Measurements from ENCODE around the gene CDKL2. TPM values are rescaled to one million over a fixed set of nuclear protein-coding genes. Genes with fewer than 3 reads are reported as not detected.

The CDKL2 gene
- total RNA-seq, 2 donors from 2014 or later: 0.37 to 1.3 TPM

DNA sequence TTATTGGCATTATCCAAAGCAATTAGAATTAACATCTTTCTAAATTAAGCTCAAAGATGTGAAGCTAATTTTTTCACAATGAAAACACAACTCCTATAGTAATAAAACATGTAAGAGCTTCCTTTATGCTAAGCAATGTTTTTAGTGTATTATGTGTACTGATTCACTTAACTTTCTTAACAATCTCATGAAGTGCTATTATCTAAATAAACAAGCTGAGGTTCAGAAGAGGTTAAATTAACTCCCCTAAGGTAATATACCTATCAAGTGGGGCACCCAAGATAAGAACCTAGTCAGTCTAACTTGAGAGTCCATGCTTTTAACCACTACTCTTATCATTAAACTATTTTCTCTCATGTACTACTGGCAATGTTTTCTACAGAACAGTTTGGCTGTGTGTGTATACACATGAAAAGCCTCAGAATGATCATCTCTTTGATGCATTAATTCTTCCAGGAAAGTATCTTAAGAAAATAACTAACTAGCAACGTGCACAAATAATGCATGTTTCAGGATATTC, 29.2 kb upstream of the CDKL2 start:
- 80 to 100% methylated on average over 1 of the region's 1 CpG for WGBS, 2 experiments (ENCODE audit: insufficient coverage in 1 of 2, insufficient read length in 1 of 2)
- Histone ChIP-seq H3K4me1 (ENCODE audit: control insufficient read depth, insufficient read depth, low read length) (no peaks in the 10 kb centered on the region), H3K9ac (ENCODE audit: extremely low read depth, low read length, poor library complexity, severe bottlenecking) (no peak overlapping the region), H3K36me3 (ENCODE audit: control insufficient read depth, insufficient read depth, low read length) (peaks cover 78% of the 10 kb centered on the region), H3K4me3 (ENCODE audit: low read length) (no peak overlapping the region), H3K27me3 (ENCODE audit: control insufficient read depth, insufficient read depth, low read length, poor library complexity, severe bottlenecking) (no peaks in the 10 kb centered on the region), H3K9me3 (ENCODE audit: control insufficient read depth, low read length) (no peaks in the 10 kb centered on the region), H3K27ac (ENCODE audit: low read depth, low read length) (no peak overlapping the region)
- Mint-ChIP-seq H3K36me3 (ENCODE audit: low read depth) (peaks cover 57% of the 10 kb centered on the region), H3K9me3 (no peaks in the 10 kb centered on the region), H3K27ac (no peak overlapping the region), H3K27me3 (ENCODE audit: insufficient read depth) (no peaks in the 10 kb centered on the region), H3K4me1 (peaks cover 6% of the 10 kb centered on the region), H3K4me3 (no peak overlapping the region)
- TF ChIP-seq, protein P1, sequence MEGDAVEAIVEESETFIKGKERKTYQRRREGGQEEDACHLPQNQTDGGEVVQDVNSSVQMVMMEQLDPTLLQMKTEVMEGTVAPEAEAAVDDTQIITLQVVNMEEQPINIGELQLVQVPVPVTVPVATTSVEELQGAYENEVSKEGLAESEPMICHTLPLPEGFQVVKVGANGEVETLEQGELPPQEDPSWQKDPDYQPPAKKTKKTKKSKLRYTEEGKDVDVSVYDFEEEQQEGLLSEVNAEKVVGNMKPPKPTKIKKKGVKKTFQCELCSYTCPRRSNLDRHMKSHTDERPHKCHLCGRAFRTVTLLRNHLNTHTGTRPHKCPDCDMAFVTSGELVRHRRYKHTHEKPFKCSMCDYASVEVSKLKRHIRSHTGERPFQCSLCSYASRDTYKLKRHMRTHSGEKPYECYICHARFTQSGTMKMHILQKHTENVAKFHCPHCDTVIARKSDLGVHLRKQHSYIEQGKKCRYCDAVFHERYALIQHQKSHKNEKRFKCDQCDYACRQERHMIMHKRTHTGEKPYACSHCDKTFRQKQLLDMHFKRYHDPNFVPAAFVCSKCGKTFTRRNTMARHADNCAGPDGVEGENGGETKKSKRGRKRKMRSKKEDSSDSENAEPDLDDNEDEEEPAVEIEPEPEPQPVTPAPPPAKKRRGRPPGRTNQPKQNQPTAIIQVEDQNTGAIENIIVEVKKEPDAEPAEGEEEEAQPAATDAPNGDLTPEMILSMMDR (conservative IDR thresholded peaks at IDR 0.05): no peak
- DNase-seq: no peak

DNA sequence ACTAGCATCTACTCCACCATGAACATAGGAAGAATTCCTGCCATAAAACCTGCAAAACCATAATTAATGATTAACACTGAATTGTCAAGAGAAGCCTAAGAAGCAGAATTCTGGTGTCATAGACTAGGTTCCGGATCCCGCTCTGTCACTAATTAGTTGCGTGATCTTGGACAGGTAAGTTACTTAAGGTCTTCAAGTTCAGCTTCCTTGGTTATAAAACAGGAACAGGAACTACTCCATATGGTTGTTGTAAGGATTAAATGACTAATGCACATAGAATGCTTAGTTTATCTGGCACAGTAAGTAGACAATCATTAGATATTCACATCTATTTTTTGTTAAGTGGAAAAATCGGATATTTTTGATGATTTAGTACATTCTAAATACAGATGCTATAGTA, 28.5 kb upstream of the CDKL2 start:
- Mint-ChIP-seq H3K4me3 (no peak overlapping the region), H3K27ac (no peak overlapping the region), H3K36me3 (ENCODE audit: low read depth) (peaks cover 61% of the 10 kb centered on the region), H3K4me1 (peaks cover 10% of the 10 kb centered on the region), H3K27me3 (ENCODE audit: insufficient read depth) (no peaks in the 10 kb centered on the region), H3K9me3 (no peaks in the 10 kb centered on the region)
- Histone ChIP-seq H3K27ac (ENCODE audit: low read depth, low read length) (no peak overlapping the region), H3K9ac (ENCODE audit: extremely low read depth, low read length, poor library complexity, severe bottlenecking) (no peak overlapping the region), H3K27me3 (ENCODE audit: control insufficient read depth, insufficient read depth, low read length, poor library complexity, severe bottlenecking) (no peaks in the 10 kb centered on the region), H3K36me3 (ENCODE audit: control insufficient read depth, insufficient read depth, low read length) (peaks cover 83% of the 10 kb centered on the region), H3K9me3 (ENCODE audit: control insufficient read depth, low read length) (no peaks in the 10 kb centered on the region), H3K4me1 (ENCODE audit: control insufficient read depth, insufficient read depth, low read length) (no peaks in the 10 kb centered on the region), H3K4me3 (ENCODE audit: low read length) (no peak overlapping the region)
- 87 to 95% methylated on average over 3 to 4 of the region's 4 CpGs for WGBS, 2 experiments (ENCODE audit: insufficient coverage in 1 of 2, insufficient read length in 1 of 2)
- DNase-seq: no peak
- TF ChIP-seq, protein P1 (conservative IDR thresholded peaks at IDR 0.05): no peak

DNA sequence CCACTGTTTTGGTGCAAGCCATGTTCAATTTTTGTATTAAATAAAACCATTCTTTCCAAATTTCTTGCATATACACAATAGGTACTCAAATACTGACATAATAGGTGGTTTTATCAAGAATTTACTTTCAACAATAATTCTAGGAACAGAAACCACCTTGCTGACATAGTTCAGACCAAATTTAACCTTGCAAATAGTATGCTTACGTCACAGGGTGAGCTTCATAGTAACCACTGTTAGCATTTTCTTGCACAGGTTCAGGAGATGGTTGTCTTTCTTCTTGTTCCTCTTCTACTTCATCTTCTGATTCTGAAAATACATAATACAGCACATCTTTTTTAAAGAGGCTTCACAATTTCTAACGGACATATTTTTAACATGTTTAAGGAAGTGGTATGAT, 25.2 kb upstream of the CDKL2 start:
- Histone ChIP-seq H3K9me3 (ENCODE audit: control insufficient read depth, low read length) (no peaks in the 10 kb centered on the region), H3K4me3 (ENCODE audit: low read length) (no peak overlapping the region), H3K27ac (ENCODE audit: low read depth, low read length) (no peak overlapping the region), H3K9ac (ENCODE audit: extremely low read depth, low read length, poor library complexity, severe bottlenecking) (no peak overlapping the region), H3K27me3 (ENCODE audit: control insufficient read depth, insufficient read depth, low read length, poor library complexity, severe bottlenecking) (no peaks in the 10 kb centered on the region), H3K4me1 (ENCODE audit: control insufficient read depth, insufficient read depth, low read length) (no peaks in the 10 kb centered on the region), H3K36me3 (ENCODE audit: control insufficient read depth, insufficient read depth, low read length) (peaks cover 94% of the 10 kb centered on the region)
- Mint-ChIP-seq H3K4me3 (no peak overlapping the region), H3K9me3 (no peaks in the 10 kb centered on the region), H3K27me3 (ENCODE audit: insufficient read depth) (no peaks in the 10 kb centered on the region), H3K36me3 (ENCODE audit: low read depth) (peaks cover 62% of the 10 kb centered on the region), H3K27ac (no peak overlapping the region), H3K4me1 (peaks cover 10% of the 10 kb centered on the region)
- DNase-seq: no peak
- 98 to 100% methylated on average over 1 of the region's 2 CpGs for WGBS, 2 experiments (ENCODE audit: insufficient coverage in 1 of 2, insufficient read length in 1 of 2)
- TF ChIP-seq, protein P1 (conservative IDR thresholded peaks at IDR 0.05): no peak

Data from endodermal cell (in vitro differentiated cells).